K562 (cell line): ENCODE data around the gene TICAM1. TPM values are rescaled to one million over a fixed set of nuclear protein-coding genes. Genes with fewer than 3 reads are reported as not detected.

Experiments
- ATF4 ChIP-seq: fragments of 450-650 bp; formaldehyde crosslinking; IDR thresholded peaks from 2 replicates; pipeline ENCODE4 v1.4.0; 2022; ENCODE audit warnings: mild to moderate bottlenecking, moderate library complexity
- CHD4 ChIP-seq: fragments of 200-600 bp; sonication (generic); IDR thresholded peaks from 3 replicates; pipeline ENCODE4 v1.6.1; 2012; ENCODE audit warnings: low read depth, mild to moderate bottlenecking, mixed read lengths, low read length, inconsistent platforms; ENCODE audit not compliant: insufficient read depth, insufficient replicate concordance, poor library complexity, severe bottlenecking
- FOXJ3 ChIP-seq: sonication (generic); formaldehyde crosslinking; IDR thresholded peaks from 2 replicates; pipeline ENCODE4 v1.4.0; 2020; ENCODE audit warnings: mild to moderate bottlenecking, missing genetic modification reagents
- GABPA ChIP-seq: fragments of 200-800 bp; sonication (Bioruptor generic); conservative IDR thresholded peaks from 2 replicates; pipeline ENCODE4 v1.6.1; 2016; ENCODE audit warnings: low read depth, missing genetic modification characterization, missing compliant biosample characterization
- GATA2 ChIP-seq: sonication (generic); formaldehyde crosslinking; IDR thresholded peaks from 2 replicates; pipeline ENCODE4 v1.4.0; 2020; ENCODE audit warnings: mild to moderate bottlenecking, missing genetic modification reagents
- HNRNPL ChIP-seq: fragments of 200-400 bp; formaldehyde crosslinking; IDR thresholded peaks from 2 replicates; pipeline ENCODE4 v1.6.1; 2017; ENCODE audit warnings: low read depth, mild to moderate bottlenecking, low read length
- JUNB ChIP-seq: fragments of 450-650 bp; formaldehyde crosslinking; conservative IDR thresholded peaks from 2 replicates; pipeline ENCODE4 v1.4.0; 2020; ENCODE audit warnings: mild to moderate bottlenecking
- KLF1 ChIP-seq: fragments of 450-650 bp; IDR thresholded peaks from 2 replicates; pipeline ENCODE4 v1.6.1; 2016; ENCODE audit warnings: missing genetic modification characterization, missing compliant biosample characterization
- MAX ChIP-seq: sonication (generic); formaldehyde crosslinking; IDR thresholded peaks from 2 replicates; pipeline ENCODE4 v1.9.0; 2022; ENCODE audit warnings: mild to moderate bottlenecking, missing genetic modification reagents
- NONO ChIP-seq, 2 experiments: fragments of 200-400 bp in 1 of 2; fragments of 450-650 bp in 1 of 2; formaldehyde crosslinking in 1 of 2; IDR thresholded peaks; 2 replicates each; pipeline ENCODE4 v1.6.1; 2017; ENCODE audit warnings: low read depth in 2 of 2, mild to moderate bottlenecking in 2 of 2, moderate library complexity in 2 of 2, low read length in 1 of 2
- NR4A1 ChIP-seq, 2 experiments: fragments of 250-450 bp in 1 of 2; fragments of 450-650 bp in 1 of 2; sonication (Bioruptor Pico) in 1 of 2; IDR thresholded peaks; 2 replicates each; pipeline versions ENCODE4 v1.4.0 to v1.6.1; 2016 to 2020; ENCODE audit warnings: mild to moderate bottlenecking in 2 of 2, missing compliant biosample characterization in 1 of 2, missing genetic modification characterization in 1 of 2, moderate library complexity in 1 of 2
- PBX2 ChIP-seq, 2 experiments: IDR thresholded peaks in 1 of 2; conservative IDR thresholded peaks in 1 of 2; 2 replicates each; pipeline ENCODE4 v1.6.1; 2016; ENCODE audit warnings: low read depth in 2 of 2, mild to moderate bottlenecking in 1 of 2, missing compliant biosample characterization in 1 of 2, missing genetic modification characterization in 1 of 2, moderate library complexity in 1 of 2
- STAG1 ChIP-seq: sonication (generic); formaldehyde crosslinking; IDR thresholded peaks from 2 replicates; pipeline ENCODE4 v1.5.0; 2020; ENCODE audit warnings: missing genetic modification reagents, borderline replicate concordance
- ZBED1 ChIP-seq: IDR thresholded peaks from 2 replicates; pipeline ENCODE4 v1.6.1; 2014
- ZBTB5 ChIP-seq: fragments of 450-650 bp; IDR thresholded peaks from 2 replicates; pipeline ENCODE4 v1.6.1; 2017; ENCODE audit warnings: antibody characterized with exemption
- ZNF184 ChIP-seq: sonication (generic); formaldehyde crosslinking; IDR thresholded peaks from 2 replicates; pipeline ENCODE4 v1.5.0; 2020; ENCODE audit warnings: missing genetic modification reagents
- ZNF282 ChIP-seq: sonication (generic); formaldehyde crosslinking; IDR thresholded peaks from 2 replicates; pipeline ENCODE4 v1.8.1; 2023; ENCODE audit warnings: missing genetic modification reagents
- ZNF384 ChIP-seq: IDR thresholded peaks from 2 replicates; pipeline ENCODE4 v1.6.1; 2012; ENCODE audit warnings: low read depth, low read length, improper control_type of control experiment
- ZNF57 ChIP-seq: fragments of 450-650 bp; formaldehyde crosslinking; IDR thresholded peaks from 2 replicates; pipeline ENCODE4 v1.4.0; 2020; ENCODE audit warnings: mild to moderate bottlenecking, moderate library complexity
- ZNF584 ChIP-seq: fragments of 200-800 bp; sonication (Bioruptor generic); IDR thresholded peaks from 2 replicates; pipeline ENCODE4 v1.6.1; 2016; ENCODE audit warnings: low read depth, mild to moderate bottlenecking, missing genetic modification characterization, missing compliant biosample characterization
- ZNF707 ChIP-seq: fragments of 250-450 bp; sonication (Bioruptor Pico); conservative IDR thresholded peaks from 2 replicates; pipeline ENCODE4 v1.8.0; 2022; ENCODE audit warnings: inconsistent platforms, mild to moderate bottlenecking, moderate library complexity
- polyA plus RNA-seq, 8 experiments: library from polyadenylated mRNA; depleted of rRNA in 4 of 8; stranded (reverse) in 5 of 8; unstranded in 3 of 8; fragments of >200 nt; fragmentation: Nextera tagmentation in 2 of 8; fragmentation: Illumina TruSeq in 1 of 8; extraction: Ambion mirVana in 2 of 8; extraction: Trizol in 1 of 8; gene quantifications; 2 replicates each; pipeline versions ENCODE4 v1.2.1 to v1.2.3, GENCODE V29; 2011 to 2014; ENCODE audit warnings: inconsistent platforms in 1 of 8, missing spikeins in 1 of 8
- total RNA-seq, 7 experiments: library from RNA; depleted of rRNA in 6 of 7; stranded (reverse); fragments of >200 nt in 6 of 7; fragmentation: Illumina TruSeq in 2 of 7; extraction: Trizol in 2 of 7; gene quantifications; 2 replicates each; pipeline versions ENCODE4 v1.2.1 to v1.2.3, GENCODE V29; 2011 to 2021; ENCODE audit warnings: low replicate concordance in 1 of 7

TICAM1 gene
- total and polyA plus RNA-seq, 9 of the 15 experiments (the other 6 are each of a cell fraction or from before 2014, with no cell fraction given) = 0.07 to 11.6 (median 1.5) TPM

- TF ChIP-seq ATF4 (CRISPR knock-in tag) (peak; percentile 54; the same call in 1 of the 2 replicates), MAX (CRISPR knock-in tag) (peak; percentile 90), ZNF57 (no peak), GATA2 (CRISPR knock-in tag) (peak; percentile 79), FOXJ3 (peak; percentile 97), JUNB (CRISPR knock-in tag) (no peak), STAG1 (CRISPR knock-in tag) (peak; percentile 99), NONO (IDR thresholded peaks at IDR 0.05; ENCODE audit: low read depth in 2 of 2, low read length in 1 of 2) (no peak), ZNF184 (CRISPR knock-in tag) (peak; percentile 92), ZNF282 (CRISPR knock-in tag) (peak; percentile 99), NR4A1 (CRISPR knock-in tag; IDR thresholded peaks at IDR 0.05) (no peak), NR4A1 (tag; IDR thresholded peaks at IDR 0.05) (peak; percentile 87), ZBED1 (no peak), ZNF384 (0 out of 2 replicates have a peak, but pooled peaks have one; percentile 43), GABPA (peak; percentile 38; the same call in 1 of the 2 replicates), HNRNPL (no peak), PBX2 (CRISPR knock-in tag; IDR thresholded peaks at IDR 0.05; ENCODE audit: low read depth) (peak; percentile 87), PBX2 (tag; conservative IDR thresholded peaks at IDR 0.05; ENCODE audit: low read depth) (peak; percentile 57; the same call in 1 of the 2 replicates), KLF1 (no peak), ZNF707 (CRISPR knock-in tag) (peak; percentile 73), ZNF584 (CRISPR knock-in tag) (peak; percentile 92), CHD4 (no peak), ZBTB5 (peak; percentile 56; the same call in 1 of the 2 replicates)
These were observed 62.4 kb downstream of the TICAM1 start (continued) for GRCh38 chr19:4768934-4769777.
